Activated naive CD8-positive, alpha-beta T cell (primary cell): ENCODE results near the gene NTRK3.

Experiments used
- H3K27ac Mint-ChIP-seq: one replicate; pipeline ENCODE4 v1.8.0; 2021; ENCODE audit warnings: mixed read lengths
- H3K27me3 Mint-ChIP-seq: one replicate; pipeline ENCODE4 v1.8.0; 2021; ENCODE audit warnings: mixed read lengths
- H3K36me3 Mint-ChIP-seq: one replicate; pipeline ENCODE4 v1.8.0; 2021; ENCODE audit warnings: mixed read lengths
- H3K4me1 Mint-ChIP-seq: one replicate; pipeline ENCODE4 v1.8.0; 2021; ENCODE audit warnings: low read depth, mixed read lengths
- H3K4me3 Mint-ChIP-seq: one replicate; pipeline ENCODE4 v1.8.0; 2021; ENCODE audit warnings: mild to moderate bottlenecking, mixed read lengths
- H3K9me3 Mint-ChIP-seq: one replicate; pipeline ENCODE4 v1.8.0; 2021; ENCODE audit warnings: low read depth, mixed read lengths

The NTRK3 gene

DNA sequence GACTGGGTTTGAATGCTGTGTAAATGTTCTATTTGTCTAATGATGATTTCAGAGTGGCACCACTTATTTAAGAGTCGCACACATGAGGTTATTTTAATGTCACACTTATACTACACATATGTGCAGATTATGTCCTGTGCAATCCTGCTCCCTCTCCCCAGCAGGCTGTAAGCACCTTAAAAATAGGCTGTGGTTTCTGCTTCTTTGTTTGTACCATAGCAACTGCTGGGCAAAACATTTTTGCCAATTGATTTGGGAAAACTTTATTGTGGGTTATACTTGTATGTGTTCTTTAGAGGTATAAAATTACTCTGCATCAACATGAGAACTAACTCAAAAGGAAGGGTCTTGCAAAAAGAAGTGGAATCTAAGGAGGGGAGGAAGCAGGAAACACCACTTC, 318.5 kb downstream of the NTRK3 start:
- no peaks in the 10 kb centered on the region for H3K9me3 Mint-ChIP-seq
- H3K36me3 Mint-ChIP-seq: no peaks in the 10 kb centered on the region
- H3K4me1 Mint-ChIP-seq: no peaks in the 10 kb centered on the region
- no peak overlapping the region for H3K4me3 Mint-ChIP-seq
- peaks cover 4% of the 10 kb centered on the region for H3K27me3 Mint-ChIP-seq
- H3K27ac Mint-ChIP-seq: no peak overlapping the region

DNA sequence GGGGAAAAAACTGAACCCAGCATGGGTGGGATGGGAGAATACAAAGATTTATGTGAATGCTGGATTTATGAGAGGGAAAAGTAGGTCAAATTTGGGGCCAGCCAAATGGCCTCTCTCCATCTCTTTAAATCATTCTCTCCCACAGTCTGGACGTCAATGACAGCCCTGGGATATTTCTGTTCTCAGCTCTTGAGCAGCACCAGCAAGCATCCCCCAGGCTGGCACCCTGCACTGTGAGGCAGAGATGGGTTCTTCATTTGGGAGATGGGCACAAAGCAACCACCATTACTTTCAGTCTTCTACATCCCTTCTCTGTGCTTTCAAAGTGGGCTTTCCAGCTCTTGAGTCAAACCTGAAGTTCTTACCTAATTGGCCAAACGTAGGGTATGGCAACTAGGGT, 321.0 kb downstream of the NTRK3 start:
- Mint-ChIP-seq H3K36me3 (no peaks in the 10 kb centered on the region), H3K27ac (no peak overlapping the region), H3K27me3 (peaks cover 4% of the 10 kb centered on the region), H3K4me1 (no peaks in the 10 kb centered on the region), H3K9me3 (no peaks in the 10 kb centered on the region), H3K4me3 (no peak overlapping the region)

- H3K4me1 Mint-ChIP-seq: no peaks in the 10 kb centered on the region
- H3K9me3 Mint-ChIP-seq: no peaks in the 10 kb centered on the region
- no peak overlapping the region for H3K27ac Mint-ChIP-seq
- no peaks in the 10 kb centered on the region for H3K36me3 Mint-ChIP-seq
- H3K27me3 Mint-ChIP-seq: peaks cover 3% of the 10 kb centered on the region
- H3K4me3 Mint-ChIP-seq: no peak overlapping the region
These were observed 325.0 kb downstream of the NTRK3 start for GRCh38 chr15:87931584-87931983.

- Mint-ChIP-seq H3K9me3 (no peaks in the 10 kb centered on the region), H3K27ac (no peak overlapping the region), H3K4me1 (no peaks in the 10 kb centered on the region), H3K4me3 (no peak overlapping the region), H3K36me3 (no peaks in the 10 kb centered on the region), H3K27me3 (peaks cover 3% of the 10 kb centered on the region)
These were observed 326.1 kb downstream of the NTRK3 start for GRCh38 chr15:87930457-87930856.

DNA sequence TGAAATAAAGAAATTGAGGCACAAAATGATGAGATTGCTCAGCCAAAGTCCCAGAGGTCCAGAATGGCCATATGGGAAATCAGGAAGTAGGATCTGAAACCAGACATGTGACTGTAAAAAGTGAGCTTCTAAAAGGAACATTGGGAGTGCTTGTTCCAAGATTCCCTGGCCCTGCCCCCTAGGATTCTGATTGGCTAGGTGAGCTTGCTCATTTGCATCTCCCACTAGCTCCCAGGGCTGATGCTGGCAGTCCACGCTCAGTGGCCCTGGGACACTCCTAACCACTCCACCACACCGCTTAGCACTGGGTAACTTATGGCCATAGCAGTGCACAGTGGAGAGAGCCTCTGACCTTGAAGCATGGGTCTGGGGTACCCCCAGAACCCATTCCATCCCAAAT, 326.7 kb downstream of the NTRK3 start:
- H3K9me3 Mint-ChIP-seq: no peaks in the 10 kb centered on the region
- no peak overlapping the region for H3K4me3 Mint-ChIP-seq
- no peaks in the 10 kb centered on the region for H3K4me1 Mint-ChIP-seq
- no peaks in the 10 kb centered on the region for H3K36me3 Mint-ChIP-seq
- peaks cover 3% of the 10 kb centered on the region for H3K27me3 Mint-ChIP-seq
- no peak overlapping the region for H3K27ac Mint-ChIP-seq

GRCh38 chr15:87924433-87924832, 332.1 kb downstream of the NTRK3 start:
- H3K4me3 Mint-ChIP-seq: no peak overlapping the region
- no peaks in the 10 kb centered on the region for H3K36me3 Mint-ChIP-seq
- H3K27me3 Mint-ChIP-seq: peaks cover 3% of the 10 kb centered on the region
- H3K27ac Mint-ChIP-seq: no peak overlapping the region
- H3K4me1 Mint-ChIP-seq: no peaks in the 10 kb centered on the region
- no peaks in the 10 kb centered on the region for H3K9me3 Mint-ChIP-seq

GRCh38 chr15:87919064-87919463, 337.5 kb downstream of the NTRK3 start:
- no peaks in the 10 kb centered on the region for H3K4me1 Mint-ChIP-seq
- H3K27me3 Mint-ChIP-seq: no peaks in the 10 kb centered on the region
- no peak overlapping the region for H3K27ac Mint-ChIP-seq
- no peaks in the 10 kb centered on the region for H3K9me3 Mint-ChIP-seq
- H3K4me3 Mint-ChIP-seq: no peak overlapping the region
- H3K36me3 Mint-ChIP-seq: no peaks in the 10 kb centered on the region

GRCh38 chr15:87917480-87917879, 339.1 kb downstream of the NTRK3 start:
- no peak overlapping the region for H3K4me3 Mint-ChIP-seq
- H3K36me3 Mint-ChIP-seq: no peaks in the 10 kb centered on the region
- no peaks in the 10 kb centered on the region for H3K9me3 Mint-ChIP-seq
- no peaks in the 10 kb centered on the region for H3K27me3 Mint-ChIP-seq
- no peaks in the 10 kb centered on the region for H3K4me1 Mint-ChIP-seq
- H3K27ac Mint-ChIP-seq: no peak overlapping the region

GRCh38 chr15:87916208-87916607, 340.3 kb downstream of the NTRK3 start:
- Mint-ChIP-seq H3K4me1 (no peaks in the 10 kb centered on the region), H3K27ac (no peak overlapping the region), H3K36me3 (no peaks in the 10 kb centered on the region), H3K9me3 (no peaks in the 10 kb centered on the region), H3K27me3 (no peaks in the 10 kb centered on the region), H3K4me3 (no peak overlapping the region)

GRCh38 chr15:87910301-87910700, 346.2 kb downstream of the NTRK3 start:
- Mint-ChIP-seq H3K36me3 (no peaks in the 10 kb centered on the region), H3K9me3 (no peaks in the 10 kb centered on the region), H3K27ac (no peak overlapping the region), H3K27me3 (no peaks in the 10 kb centered on the region), H3K4me1 (no peaks in the 10 kb centered on the region), H3K4me3 (no peak overlapping the region)

- Mint-ChIP-seq H3K4me1 (no peaks in the 10 kb centered on the region), H3K9me3 (no peaks in the 10 kb centered on the region), H3K36me3 (no peaks in the 10 kb centered on the region), H3K27ac (no peak overlapping the region), H3K4me3 (no peak overlapping the region), H3K27me3 (peaks cover 1% of the 10 kb centered on the region)
These were observed 348.7 kb downstream of the NTRK3 start for GRCh38 chr15:87907676-87908446.

GRCh38 chr15:87906444-87906843, 350.1 kb downstream of the NTRK3 start:
- H3K27me3 Mint-ChIP-seq: peaks cover 1% of the 10 kb centered on the region
- no peak overlapping the region for H3K27ac Mint-ChIP-seq
- no peaks in the 10 kb centered on the region for H3K9me3 Mint-ChIP-seq
- H3K4me3 Mint-ChIP-seq: no peak overlapping the region
- H3K4me1 Mint-ChIP-seq: no peaks in the 10 kb centered on the region
- H3K36me3 Mint-ChIP-seq: no peaks in the 10 kb centered on the region

- no peaks in the 10 kb centered on the region for H3K9me3 Mint-ChIP-seq
- no peak overlapping the region for H3K4me3 Mint-ChIP-seq
- no peaks in the 10 kb centered on the region for H3K4me1 Mint-ChIP-seq
- H3K27ac Mint-ChIP-seq: no peak overlapping the region
- peaks cover 1% of the 10 kb centered on the region for H3K27me3 Mint-ChIP-seq
- H3K36me3 Mint-ChIP-seq: no peaks in the 10 kb centered on the region
These were observed 353.6 kb downstream of the NTRK3 start for GRCh38 chr15:87902772-87903426.

GRCh38 chr15:87901926-87902690, 354.4 kb downstream of the NTRK3 start:
- H3K4me1 Mint-ChIP-seq: no peaks in the 10 kb centered on the region
- no peaks in the 10 kb centered on the region for H3K9me3 Mint-ChIP-seq
- peaks cover 1% of the 10 kb centered on the region for H3K27me3 Mint-ChIP-seq
- H3K36me3 Mint-ChIP-seq: no peaks in the 10 kb centered on the region
- H3K4me3 Mint-ChIP-seq: no peak overlapping the region
- no peak overlapping the region for H3K27ac Mint-ChIP-seq

- Mint-ChIP-seq H3K4me3 (no peak overlapping the region), H3K36me3 (no peaks in the 10 kb centered on the region), H3K27me3 (peaks cover 1% of the 10 kb centered on the region), H3K4me1 (no peaks in the 10 kb centered on the region), H3K27ac (no peak overlapping the region), H3K9me3 (no peaks in the 10 kb centered on the region)
These were observed 355.5 kb downstream of the NTRK3 start for GRCh38 chr15:87901008-87901407.
